ENCODE data around the gene RBM12. TPM values are rescaled to one million over a fixed set of nuclear protein-coding genes. Genes with fewer than 3 reads are reported as not detected.
A peak's percentile ranks its signal among the peaks of the same experiment; 100 is the strongest.

RBM12 gene
- total and polyA plus RNA-seq, 2 of the 4 experiments (the other 2 are of a cell fraction) = 44.7 to 65.8 TPM

GRCh38 chr20:35673884-35674283, 9.2 kb upstream of the RBM12 start:
- Histone ChIP-seq H3K4ac (ENCODE audit: low read depth, low read length) (no peak overlapping the region), H2BK15ac (ENCODE audit: low read depth, low read length) (no peak overlapping the region), H3K9ac (ENCODE audit: low read depth, low read length) (no peak overlapping the region), H3K9me1 (ENCODE audit: insufficient read depth, low read length) (peaks cover 8% of the 10 kb centered on the region; the same call in 1 of the 2 replicates), H3K79me1 (ENCODE audit: low read depth in 1 of 2, low read length in 2 of 2) (no peaks in the 10 kb centered on the region; a peak in 1 of 4 replicates), H2AFZ (replicated peaks; ENCODE audit: low read length, poor library complexity) (no peak overlapping the region), H4K5ac (ENCODE audit: low read depth, low read length) (no peak overlapping the region), H3K14ac (replicated peaks; ENCODE audit: low read depth, low read length) (no peak overlapping the region), H4K91ac (ENCODE audit: insufficient read depth, low read depth, low read length) (no peak overlapping the region), H2BK120ac (ENCODE audit: low read depth, low read length) (no peak overlapping the region), H4K8ac (ENCODE audit: low read depth in 2 of 2, low read length in 2 of 2) (no peak overlapping the region), H2BK5ac (ENCODE audit: low read depth, low read length, poor library complexity, severe bottlenecking) (no peak overlapping the region), H3K4me1 (ENCODE audit: control insufficient read depth, insufficient read depth, low read length) (no peaks in the 10 kb centered on the region), H2AK5ac (ENCODE audit: low read depth, low read length) (no peak overlapping the region), H3K27me3 (ENCODE audit: control insufficient read depth, insufficient read depth, low read length) (no peaks in the 10 kb centered on the region), H4K20me1 (ENCODE audit: insufficient read depth, low read length) (no peaks in the 10 kb centered on the region), H2AK9ac (replicated peaks; ENCODE audit: low read depth, low read length, poor library complexity) (peak overlapping the region; percentile 20), H3K4me2 (ENCODE audit: low read depth, low read length) (no peak overlapping the region), H3K56ac (ENCODE audit: extremely low read depth, insufficient read depth, low read length) (no peak overlapping the region), H3K23ac (ENCODE audit: low read depth, low read length) (no peak overlapping the region), H2BK20ac (ENCODE audit: low read depth, low read length) (no peak overlapping the region), H3K9me3 (ENCODE audit: control insufficient read depth, insufficient read depth, low read length) (no peaks in the 10 kb centered on the region), H3K18ac (ENCODE audit: low read depth, low read length) (no peak overlapping the region), H3K36me3 (ENCODE audit: control insufficient read depth, insufficient read depth, low read length) (peaks cover 47% of the 10 kb centered on the region), H3K27ac (ENCODE audit: insufficient read depth, low read length) (no peak overlapping the region), H3K4me3 (ENCODE audit: insufficient read depth, low read depth, low read length) (no peak overlapping the region)
- in situ Hi-C loops (cut with MboI; ENCODE audit: low sequenced_read_pairs) = no loop called here
- ChIA-PET CTCF (no interaction called here), POLR2A (ENCODE audit: unreplicated experiment) (interaction anchor here (0.6 kb wide), 1 partner anchor 376 kb away, joined by 3 read pairs; no protein-coding TSS in a partner anchor)
- BruUV-seq (replicated peaks) = no TSS peak
- TF ChIP-seq POLR2A (IDR thresholded peaks at IDR 0.05; ENCODE audit: low read depth, low read length) = no peak
- intact Hi-C loops (cut with micrococcal nuclease) = no loop called here
- dilution Hi-C loops (cut with HindIII; ENCODE audit: low sequenced_read_pairs, unreplicated experiment) = no loop called here
- DNase-seq = no peak
- 94% methylated on average over 2 of the region's 4 CpGs; no CpG with 5 or more reads in 1 of the 2 experiments for WGBS, 2 experiments (ENCODE audit: extremely low coverage in 2 of 2, insufficient read length in 1 of 2)
- ATAC-seq (ENCODE audit: low read depth) = no peak

All from IMR-90 (cell line).